D721Med (cell line): ENCODE data around the gene ANKRD62.

ENCODE experiments used
- DNase-seq: peaks from one replicate; pipeline ENCODE4 v3.0.0; 2011; ENCODE audit warnings: low spot score; ENCODE audit not compliant: insufficient read length
- FAIRE-seq: peaks from 2 replicates; lab custom pipeline; 2011; peaks lifted over from hg19 to GRCh38; lab: Jason Lieb, UNC
- CTCF ChIP-seq: IDR thresholded peaks from 2 replicates; pipeline ENCODE4 v1.5.1; 2012; ENCODE audit warnings: mild to moderate bottlenecking, control low read depth; ENCODE audit not compliant: insufficient read depth; ENCODE audit errors: missing control alignments

The ANKRD62 gene

GRCh38 chr18:12049978-12050811 is 43.4 kb upstream of the ANKRD62 start:
- no peak for FAIRE-seq
- no peak for DNase-seq
- no peak for TF ChIP-seq CTCF

- DNase-seq, result no peak
- TF ChIP-seq CTCF, result no peak
- no peak for FAIRE-seq
Measured at GRCh38 chr18:12052866-12053265, 40.8 kb upstream of the ANKRD62 start.

- DNase-seq (no peak), FAIRE-seq (no peak)
- TF ChIP-seq CTCF, result no peak
Measured at GRCh38 chr18:12053289-12053688, 40.4 kb upstream of the ANKRD62 start.

DNA sequence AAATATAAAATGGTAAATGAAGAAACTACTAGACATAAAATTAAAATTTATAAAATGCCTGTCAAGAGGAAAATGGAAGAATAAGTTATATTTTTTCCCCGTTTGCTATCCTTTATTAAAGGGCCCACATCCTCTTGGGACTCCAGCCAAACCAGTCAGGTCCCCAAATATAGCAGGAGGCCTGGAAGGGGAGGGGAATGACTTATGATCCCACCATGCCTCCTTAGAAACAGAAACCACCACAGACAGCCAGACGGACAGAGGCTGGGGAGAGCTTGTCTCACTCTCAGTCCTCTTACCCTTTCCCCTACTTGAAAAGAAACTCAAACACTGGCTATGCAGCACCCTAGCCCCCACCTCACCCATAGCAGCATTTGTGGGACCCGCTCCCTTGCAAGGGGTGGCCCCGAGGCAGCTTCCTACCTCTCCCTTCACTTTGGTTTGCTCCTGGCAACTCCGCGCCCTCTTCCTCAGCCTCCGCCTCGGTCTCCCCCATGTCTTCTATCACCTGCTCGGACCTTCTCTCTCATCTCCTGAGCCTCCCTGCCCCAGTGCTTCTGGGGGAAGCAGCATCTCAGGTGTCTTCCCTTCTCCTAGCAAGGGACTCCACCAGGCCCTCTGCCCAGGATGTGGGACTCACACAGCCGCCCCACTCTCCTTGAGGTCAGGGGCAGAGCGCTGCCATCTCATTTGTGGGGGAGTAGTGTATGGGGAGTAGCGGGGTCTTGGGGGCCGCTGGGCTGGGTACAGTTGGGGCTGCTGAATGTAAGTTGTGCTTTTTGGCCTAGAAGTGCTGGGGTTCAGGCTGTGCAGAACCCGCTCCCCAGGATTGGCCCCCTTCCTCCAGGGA is 37.4 kb upstream of the ANKRD62 start:
- FAIRE-seq, result no peak
- no peak for TF ChIP-seq CTCF

GRCh38 chr18:12056884-12057402 is 36.7 kb upstream of the ANKRD62 start:
- no peak for TF ChIP-seq CTCF
- no peak for FAIRE-seq
- DNase-seq, result no peak

More for the DNA sequence above, 37.4 kb upstream of the ANKRD62 start:
- no peak for DNase-seq

DNA sequence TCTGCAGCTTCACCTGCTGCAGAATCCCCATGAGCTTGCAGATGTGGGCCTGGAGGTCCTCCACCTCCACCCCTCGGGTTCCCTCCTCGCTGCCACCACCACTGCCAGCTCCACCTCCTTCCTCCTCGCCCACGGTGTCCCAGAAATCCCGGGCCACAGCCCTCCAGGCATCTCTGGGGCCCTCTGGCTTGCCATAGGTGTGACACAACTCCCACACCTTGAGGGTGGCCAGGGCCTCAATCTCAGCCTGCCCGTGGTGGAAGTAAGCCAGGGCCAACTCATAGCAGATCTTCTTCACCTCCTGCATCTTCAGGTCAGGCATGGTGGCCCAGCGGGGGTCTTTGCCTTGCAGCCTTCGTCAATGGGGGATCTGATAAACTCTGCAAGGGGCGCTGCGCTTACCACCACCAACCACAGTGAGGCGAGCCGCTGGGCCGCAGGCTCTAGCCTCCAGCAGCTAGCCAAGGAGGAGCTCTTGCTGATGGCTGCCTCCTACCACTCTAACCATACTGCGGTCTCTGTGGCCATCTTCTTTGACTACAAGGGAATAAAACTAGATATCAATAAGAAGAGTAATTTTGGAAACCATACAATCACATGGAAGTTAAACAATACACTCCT is 36.1 kb upstream of the ANKRD62 start:
- TF ChIP-seq CTCF, result no peak
- FAIRE-seq, result no peak
- DNase-seq, result no peak
